ENCODE measurements around the gene ELOVL7. TPM values are rescaled to one million over a fixed set of nuclear protein-coding genes. Genes with fewer than 3 reads are reported as not detected.
"Not testable (repeated sequence)": the region's sequence is repeated elsewhere in the genome, so short reads cannot be mapped to it uniquely, and the experiment has no call there.

ELOVL7 gene
- 1 to 10 TPM in 1 of 6 donors, under 1 TPM in 4, not detected in 1; 0.17 to 3.4 (median 0.69) TPM for polyA plus RNA-seq (ENCODE audit: low read depth in 6 of 6)

GRCh38 chr5:60843936-60844905 lies at the start of gene ELOVL7:
Gene ELOVL7 (minus strand): TSS chr5:60844269. CDS start chr5:60787397, 56,872 bp downstream.
- H3K4me3 Mint-ChIP-seq, result peak within 1 kb of the TSS; percentile 63 to 87 (median 81)
- DNase-seq (peak; percentile 23), ATAC-seq (ENCODE audit: low read depth in 2 of 2) (peak; percentile 85 to 86)
- peak within 1 kb of the TSS in 1 of 6 donors; percentile 81 for H3K27ac Mint-ChIP-seq
- no peaks in the 10 kb centered on the region for H3K9me3 Mint-ChIP-seq
- peaks cover 51 to 58% (median 55%) of the 10 kb centered on the region in 3 donors for H3K27me3 Mint-ChIP-seq
- peaks cover 0 to 4% of the 10 kb centered on the region in 2 donors for H3K36me3 Mint-ChIP-seq
- H3K4me1 Mint-ChIP-seq, result peaks cover 5 to 14% (median 8%) of the 10 kb centered on the region in 3 donors

GRCh38 chr5:60893521-60893920 lies 49.5 kb upstream of the ELOVL7 start:
- H3K36me3 Mint-ChIP-seq, result peaks cover 15 to 18% of the 10 kb centered on the region in 2 donors
- H3K27ac Mint-ChIP-seq, result no peak overlapping the region
- no peak for DNase-seq
- no peaks in the 10 kb centered on the region for H3K27me3 Mint-ChIP-seq
- ATAC-seq (ENCODE audit: low read depth in 2 of 2), result no peak
- H3K9me3 Mint-ChIP-seq, result peaks cover 0 to 1% (median 0%) of the 10 kb centered on the region in 7 donors
- no peak overlapping the region for H3K4me3 Mint-ChIP-seq
- H3K4me1 Mint-ChIP-seq, result no peaks in the 10 kb centered on the region

GRCh38 chr5:60891667-60892066 lies 47.6 kb upstream of the ELOVL7 start:
- H3K9me3 Mint-ChIP-seq, result peaks cover 0 to 1% (median 0%) of the 10 kb centered on the region in 7 donors
- peak overlapping the region in 1 of 6 donors; percentile 56 for H3K27ac Mint-ChIP-seq

GRCh38 chr5:60888359-60889061 lies 44.4 kb upstream of the ELOVL7 start:
- Mint-ChIP-seq H3K27me3 (no peaks in the 10 kb centered on the region), H3K9me3 (no peaks in the 10 kb centered on the region), H3K27ac (no peak overlapping the region), H3K4me1 (no peaks in the 10 kb centered on the region), H3K36me3 (peaks cover 7 to 22% of the 10 kb centered on the region in 2 donors), H3K4me3 (no peak overlapping the region)
- ATAC-seq (ENCODE audit: low read depth in 2 of 2), result no peak
- DNase-seq, result no peak

More at GRCh38 chr5:60891667-60892066, 47.6 kb upstream of the ELOVL7 start:
- no peaks in the 10 kb centered on the region for H3K27me3 Mint-ChIP-seq
- ATAC-seq (ENCODE audit: low read depth in 2 of 2) (no peak), DNase-seq (no peak)
- H3K4me3 Mint-ChIP-seq, result no peak overlapping the region
- H3K4me1 Mint-ChIP-seq, result no peaks in the 10 kb centered on the region
- H3K36me3 Mint-ChIP-seq, result peaks cover 12 to 19% of the 10 kb centered on the region in 2 donors

- no peak overlapping the region for H3K27ac Mint-ChIP-seq
Measured at GRCh38 chr5:60887746-60888145, 43.7 kb upstream of the ELOVL7 start.

GRCh38 chr5:60887096-60887495 lies 43.0 kb upstream of the ELOVL7 start:
- H3K27ac Mint-ChIP-seq, result no peak overlapping the region

More at GRCh38 chr5:60887746-60888145, 43.7 kb upstream of the ELOVL7 start:
- Mint-ChIP-seq H3K4me1 (no peaks in the 10 kb centered on the region), H3K36me3 (peaks cover 0 to 21% of the 10 kb centered on the region in 2 donors), H3K27me3 (no peaks in the 10 kb centered on the region), H3K4me3 (no peak overlapping the region), H3K9me3 (no peaks in the 10 kb centered on the region)
- ATAC-seq (ENCODE audit: low read depth in 2 of 2), result no peak
- DNase-seq, result no peak

GRCh38 chr5:60886158-60886557 lies 42.1 kb upstream of the ELOVL7 start:
- DNase-seq, result no peak
- Mint-ChIP-seq H3K4me1 (no peaks in the 10 kb centered on the region), H3K9me3 (peaks cover 0 to 7% (median 0%) of the 10 kb centered on the region in 7 donors), H3K36me3 (peaks cover 0 to 21% of the 10 kb centered on the region in 2 donors), H3K27me3 (no peaks in the 10 kb centered on the region), H3K4me3 (no peak overlapping the region), H3K27ac (no peak overlapping the region)
- no peak for ATAC-seq (ENCODE audit: low read depth in 2 of 2)

More at GRCh38 chr5:60887096-60887495, 43.0 kb upstream of the ELOVL7 start:
- no peak for DNase-seq
- H3K27me3 Mint-ChIP-seq, result no peaks in the 10 kb centered on the region
- no peak for ATAC-seq (ENCODE audit: low read depth in 2 of 2)
- no peak overlapping the region for H3K4me3 Mint-ChIP-seq
- no peaks in the 10 kb centered on the region for H3K9me3 Mint-ChIP-seq
- H3K4me1 Mint-ChIP-seq, result no peaks in the 10 kb centered on the region
- peaks cover 0 to 21% of the 10 kb centered on the region in 2 donors for H3K36me3 Mint-ChIP-seq

GRCh38 chr5:60883229-60883628 lies 39.2 kb upstream of the ELOVL7 start:
- Mint-ChIP-seq H3K9me3 (peaks cover 4 to 17% (median 8%) of the 10 kb centered on the region in 7 donors), H3K27ac (no peak overlapping the region), H3K4me3 (no peak overlapping the region), H3K36me3 (peaks cover 0 to 18% of the 10 kb centered on the region in 2 donors), H3K4me1 (no peaks in the 10 kb centered on the region), H3K27me3 (no peaks in the 10 kb centered on the region)
- ATAC-seq (ENCODE audit: low read depth in 2 of 2), result no peak
- no peak for DNase-seq

- Mint-ChIP-seq H3K9me3 (peaks cover 11 to 43% (median 25%) of the 10 kb centered on the region in 7 donors), H3K27ac (no peak overlapping the region), H3K27me3 (no peaks in the 10 kb centered on the region), H3K4me1 (no peaks in the 10 kb centered on the region), H3K36me3 (peaks cover 18 to 42% of the 10 kb centered on the region in 2 donors), H3K4me3 (no peak overlapping the region)
- ATAC-seq (ENCODE audit: low read depth in 2 of 2) (no peak), DNase-seq (no peak)
Measured at GRCh38 chr5:60872892-60873291, 28.8 kb upstream of the ELOVL7 start.

GRCh38 chr5:60870857-60871256 lies 26.8 kb upstream of the ELOVL7 start:
- Mint-ChIP-seq H3K27me3 (no peaks in the 10 kb centered on the region), H3K36me3 (peaks cover 18 to 42% of the 10 kb centered on the region in 2 donors), H3K9me3 (peaks cover 11 to 43% (median 25%) of the 10 kb centered on the region in 7 donors), H3K4me1 (no peaks in the 10 kb centered on the region), H3K27ac (no peak overlapping the region), H3K4me3 (no peak overlapping the region)
- no peak for ATAC-seq (ENCODE audit: low read depth in 2 of 2)
- DNase-seq, result no peak

- H3K4me3 Mint-ChIP-seq; H3K27ac Mint-ChIP-seq; ATAC-seq (ENCODE audit: low read depth in 2 of 2); DNase-seq; H3K27me3 Mint-ChIP-seq; H3K4me1 Mint-ChIP-seq; H3K36me3 Mint-ChIP-seq: not testable (repeated sequence)
- H3K9me3 Mint-ChIP-seq, result peaks cover 0 to 18% (median 5%) of the 10 kb centered on the region in 7 donors
Measured at GRCh38 chr5:60860572-60860971, 16.5 kb upstream of the ELOVL7 start.

- no peaks in the 10 kb centered on the region for H3K27me3 Mint-ChIP-seq
- H3K36me3 Mint-ChIP-seq, result no peaks in the 10 kb centered on the region
- ATAC-seq (ENCODE audit: low read depth in 2 of 2), result no peak
- H3K9me3 Mint-ChIP-seq, result peaks cover 0 to 3% (median 0%) of the 10 kb centered on the region in 7 donors
- no peak overlapping the region for H3K27ac Mint-ChIP-seq
- no peak overlapping the region for H3K4me3 Mint-ChIP-seq
- H3K4me1 Mint-ChIP-seq, result no peaks in the 10 kb centered on the region
- DNase-seq, result no peak
Measured at GRCh38 chr5:60856066-60856465, 12.0 kb upstream of the ELOVL7 start.

- no peak for ATAC-seq (ENCODE audit: low read depth in 2 of 2)
- Mint-ChIP-seq H3K4me3 (no peak overlapping the region), H3K27ac (no peak overlapping the region), H3K4me1 (no peaks in the 10 kb centered on the region), H3K27me3 (no peaks in the 10 kb centered on the region), H3K9me3 (peaks cover 0 to 3% (median 0%) of the 10 kb centered on the region in 7 donors), H3K36me3 (no peaks in the 10 kb centered on the region)
- DNase-seq, result no peak
Measured at GRCh38 chr5:60852940-60853339, 8.9 kb upstream of the ELOVL7 start.
